ENCODE results near the gene MKLN1.

MKLN1 gene

GRCh38 chr7:131449373-131449902 is 121.8 kb downstream of the MKLN1 start:
- Histone ChIP-seq H3K4me3 (ENCODE audit: low read length) (no peak overlapping the region), H2AK5ac (ENCODE audit: low read length) (no peak overlapping the region), H2BK5ac (ENCODE audit: low read length) (no peak overlapping the region), H3K18ac (ENCODE audit: low read length) (no peak overlapping the region), H4K5ac (ENCODE audit: low read length) (no peak overlapping the region), H2BK120ac (ENCODE audit: low read depth, low read length) (no peak overlapping the region), H4K8ac (ENCODE audit: low read depth, low read length) (no peak overlapping the region), H3K4me1 (ENCODE audit: control insufficient read depth, low read depth, low read length) (no peaks in the 10 kb centered on the region), H3K79me2 (ENCODE audit: control insufficient read depth, insufficient read depth, low read length) (no peaks in the 10 kb centered on the region), H3K4ac (ENCODE audit: low read depth, low read length) (no peak overlapping the region), H3K27me3 (ENCODE audit: insufficient read depth, low read length, poor library complexity) (no peaks in the 10 kb centered on the region), H2BK15ac (replicated peaks; ENCODE audit: low read depth) (no peak overlapping the region), H3K27ac (ENCODE audit: low read depth, low read length) (no peak overlapping the region), H3K23ac (ENCODE audit: low read length) (no peak overlapping the region), H3K4me2 (ENCODE audit: low read length) (no peak overlapping the region), H3K56ac (ENCODE audit: low read length) (no peak overlapping the region), H3K36me3 (ENCODE audit: control insufficient read depth, insufficient read depth, low read length) (no peaks in the 10 kb centered on the region), H3K79me1 (ENCODE audit: low read length) (no peaks in the 10 kb centered on the region), H3K9ac (ENCODE audit: low read length) (no peak overlapping the region)
- no peak for DNase-seq
- no CpG with 5 or more reads among the region's 2 CpGs for WGBS (ENCODE audit: extremely low coverage, insufficient coverage, low lambda C conversion rate)

DNA sequence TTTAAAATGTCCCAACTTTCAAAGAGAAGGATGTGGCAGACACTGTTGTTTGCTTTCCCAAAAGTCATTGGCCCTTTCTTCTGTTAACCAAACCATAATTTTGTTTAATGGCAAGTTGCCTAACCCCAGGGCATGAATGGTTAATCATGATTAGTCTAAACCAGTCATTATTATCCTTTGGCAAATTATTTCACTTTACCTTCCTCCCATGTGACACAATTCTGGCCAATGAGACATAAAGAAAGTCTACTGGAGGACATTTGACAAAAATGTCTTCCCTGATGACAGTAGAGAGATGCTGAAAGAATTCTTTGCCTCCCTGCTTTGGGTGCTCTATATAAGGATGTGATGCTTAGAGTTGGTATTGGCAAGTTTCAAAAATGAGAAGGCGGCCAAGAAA is 126.8 kb downstream of the MKLN1 start:
- H2BK5ac ChIP-seq (ENCODE audit: low read length) = no peak overlapping the region
- DNase-seq = no peak
- no peak overlapping the region for H3K4me2 ChIP-seq (ENCODE audit: low read length)
- WGBS (ENCODE audit: extremely low coverage, insufficient coverage, low lambda C conversion rate) = no CpG with 5 or more reads among the region's 1 CpG
- no peak overlapping the region for H3K27ac ChIP-seq (ENCODE audit: low read depth, low read length)
- no peak overlapping the region for H3K23ac ChIP-seq (ENCODE audit: low read length)
- no peaks in the 10 kb centered on the region for H3K36me3 ChIP-seq (ENCODE audit: control insufficient read depth, insufficient read depth, low read length)
- no peak overlapping the region for H2AK5ac ChIP-seq (ENCODE audit: low read length)
- H3K27me3 ChIP-seq (ENCODE audit: insufficient read depth, low read length, poor library complexity) = no peaks in the 10 kb centered on the region
- H2BK15ac ChIP-seq (replicated peaks; ENCODE audit: low read depth) = no peak overlapping the region
- H3K4me1 ChIP-seq (ENCODE audit: control insufficient read depth, low read depth, low read length) = no peaks in the 10 kb centered on the region
- no peak overlapping the region for H3K56ac ChIP-seq (ENCODE audit: low read length)
- no peak overlapping the region for H3K9ac ChIP-seq (ENCODE audit: low read length)
- no peak overlapping the region for H4K8ac ChIP-seq (ENCODE audit: low read depth, low read length)
- no peak overlapping the region for H3K4ac ChIP-seq (ENCODE audit: low read depth, low read length)
- no peak overlapping the region for H4K5ac ChIP-seq (ENCODE audit: low read length)
- H3K18ac ChIP-seq (ENCODE audit: low read length) = no peak overlapping the region
- H3K79me1 ChIP-seq (ENCODE audit: low read length) = no peaks in the 10 kb centered on the region
- H3K79me2 ChIP-seq (ENCODE audit: control insufficient read depth, insufficient read depth, low read length) = no peaks in the 10 kb centered on the region
- H3K4me3 ChIP-seq (ENCODE audit: low read length) = no peak overlapping the region
- no peak overlapping the region for H2BK120ac ChIP-seq (ENCODE audit: low read depth, low read length)

DNA sequence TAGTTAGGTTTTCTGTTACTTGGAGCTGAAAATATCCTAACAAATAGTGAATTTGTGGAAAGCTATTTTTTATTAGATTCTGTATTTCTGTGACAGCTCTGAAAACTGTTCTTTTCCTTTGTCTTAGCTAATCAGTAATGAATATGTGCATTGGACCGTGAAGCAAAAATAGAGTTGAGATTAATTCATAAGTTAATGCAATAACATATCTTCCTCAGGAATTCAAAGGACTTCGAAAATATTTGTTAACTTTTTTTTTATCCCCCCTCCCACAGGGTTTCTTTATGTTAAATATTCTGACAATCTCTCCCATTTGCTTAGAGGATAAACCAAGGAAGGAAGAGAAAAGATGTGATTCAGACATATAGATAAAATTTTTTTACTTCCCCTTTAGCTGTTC is 127.3 kb downstream of the MKLN1 start:
- Histone ChIP-seq H4K5ac (ENCODE audit: low read length) (no peak overlapping the region), H2BK15ac (replicated peaks; ENCODE audit: low read depth) (no peak overlapping the region), H3K27me3 (ENCODE audit: insufficient read depth, low read length, poor library complexity) (no peaks in the 10 kb centered on the region), H3K4me2 (ENCODE audit: low read length) (no peak overlapping the region), H3K4ac (ENCODE audit: low read depth, low read length) (no peak overlapping the region), H4K8ac (ENCODE audit: low read depth, low read length) (no peak overlapping the region), H3K4me1 (ENCODE audit: control insufficient read depth, low read depth, low read length) (no peaks in the 10 kb centered on the region), H3K79me1 (ENCODE audit: low read length) (no peaks in the 10 kb centered on the region), H3K56ac (ENCODE audit: low read length) (no peak overlapping the region), H3K79me2 (ENCODE audit: control insufficient read depth, insufficient read depth, low read length) (no peaks in the 10 kb centered on the region), H3K27ac (ENCODE audit: low read depth, low read length) (no peak overlapping the region), H3K18ac (ENCODE audit: low read length) (no peak overlapping the region), H3K4me3 (ENCODE audit: low read length) (no peak overlapping the region), H3K9ac (ENCODE audit: low read length) (no peak overlapping the region), H2AK5ac (ENCODE audit: low read length) (no peak overlapping the region), H2BK120ac (ENCODE audit: low read depth, low read length) (no peak overlapping the region), H3K36me3 (ENCODE audit: control insufficient read depth, insufficient read depth, low read length) (no peaks in the 10 kb centered on the region), H2BK5ac (ENCODE audit: low read length) (no peak overlapping the region), H3K23ac (ENCODE audit: low read length) (no peak overlapping the region)
- WGBS (ENCODE audit: extremely low coverage, insufficient coverage, low lambda C conversion rate) = no CpG with 5 or more reads among the region's 2 CpGs
- no peak for DNase-seq

GRCh38 chr7:131455546-131455945 is 127.9 kb downstream of the MKLN1 start:
- DNase-seq = no peak
- H3K56ac ChIP-seq (ENCODE audit: low read length) = no peak overlapping the region
- H3K9ac ChIP-seq (ENCODE audit: low read length) = no peak overlapping the region
- H2BK120ac ChIP-seq (ENCODE audit: low read depth, low read length) = no peak overlapping the region
- H3K4me1 ChIP-seq (ENCODE audit: control insufficient read depth, low read depth, low read length) = no peaks in the 10 kb centered on the region
- H3K79me1 ChIP-seq (ENCODE audit: low read length) = no peaks in the 10 kb centered on the region
- H3K36me3 ChIP-seq (ENCODE audit: control insufficient read depth, insufficient read depth, low read length) = no peaks in the 10 kb centered on the region
- H3K27ac ChIP-seq (ENCODE audit: low read depth, low read length) = no peak overlapping the region
- H3K4me3 ChIP-seq (ENCODE audit: low read length) = no peak overlapping the region
- H3K79me2 ChIP-seq (ENCODE audit: control insufficient read depth, insufficient read depth, low read length) = no peaks in the 10 kb centered on the region
- no peak overlapping the region for H3K18ac ChIP-seq (ENCODE audit: low read length)
- no peak overlapping the region for H4K8ac ChIP-seq (ENCODE audit: low read depth, low read length)
- no peak overlapping the region for H2BK15ac ChIP-seq (replicated peaks; ENCODE audit: low read depth)
- no peak overlapping the region for H2AK5ac ChIP-seq (ENCODE audit: low read length)
- no peak overlapping the region for H2BK5ac ChIP-seq (ENCODE audit: low read length)
- no peaks in the 10 kb centered on the region for H3K27me3 ChIP-seq (ENCODE audit: insufficient read depth, low read length, poor library complexity)
- H3K23ac ChIP-seq (ENCODE audit: low read length) = no peak overlapping the region
- no peak overlapping the region for H3K4me2 ChIP-seq (ENCODE audit: low read length)
- no CpG with 5 or more reads among the region's 7 CpGs for WGBS (ENCODE audit: extremely low coverage, insufficient coverage, low lambda C conversion rate)
- H4K5ac ChIP-seq (ENCODE audit: low read length) = no peak overlapping the region
- H3K4ac ChIP-seq (ENCODE audit: low read depth, low read length) = no peak overlapping the region

DNA sequence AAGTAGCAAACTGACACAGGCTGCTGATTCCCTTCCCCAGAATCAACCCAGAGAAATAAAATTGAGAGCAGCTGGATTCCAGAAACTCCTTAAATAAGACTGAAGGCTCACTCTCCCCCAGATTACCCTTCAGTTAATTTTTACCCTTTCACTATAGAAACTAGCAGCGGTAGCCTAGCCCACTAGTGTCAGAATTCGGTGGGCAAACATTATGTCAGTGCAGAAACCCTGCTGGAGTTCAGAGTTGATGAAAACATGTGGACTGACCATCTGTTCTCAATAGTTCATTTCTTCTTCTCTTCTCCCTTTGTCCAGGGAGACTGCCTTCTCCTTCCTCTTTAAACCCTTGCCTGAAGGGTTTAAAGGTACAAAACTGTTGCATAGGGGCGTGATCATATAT is 128.7 kb downstream of the MKLN1 start:
- H3K56ac ChIP-seq (ENCODE audit: low read length) = no peak overlapping the region
- H3K4me1 ChIP-seq (ENCODE audit: control insufficient read depth, low read depth, low read length) = no peaks in the 10 kb centered on the region
- H3K4me2 ChIP-seq (ENCODE audit: low read length) = no peak overlapping the region
- H3K4me3 ChIP-seq (ENCODE audit: low read length) = no peak overlapping the region
- H2AK5ac ChIP-seq (ENCODE audit: low read length) = no peak overlapping the region
- H2BK5ac ChIP-seq (ENCODE audit: low read length) = no peak overlapping the region
- no peak overlapping the region for H4K8ac ChIP-seq (ENCODE audit: low read depth, low read length)
- no peak overlapping the region for H3K18ac ChIP-seq (ENCODE audit: low read length)
- no CpG with 5 or more reads among the region's 3 CpGs for WGBS (ENCODE audit: extremely low coverage, insufficient coverage, low lambda C conversion rate)
- H3K27ac ChIP-seq (ENCODE audit: low read depth, low read length) = no peak overlapping the region
- H2BK120ac ChIP-seq (ENCODE audit: low read depth, low read length) = no peak overlapping the region
- no peaks in the 10 kb centered on the region for H3K79me1 ChIP-seq (ENCODE audit: low read length)
- H3K36me3 ChIP-seq (ENCODE audit: control insufficient read depth, insufficient read depth, low read length) = no peaks in the 10 kb centered on the region
- H2BK15ac ChIP-seq (replicated peaks; ENCODE audit: low read depth) = no peak overlapping the region
- no peak overlapping the region for H3K9ac ChIP-seq (ENCODE audit: low read length)
- DNase-seq = no peak
- no peak overlapping the region for H3K4ac ChIP-seq (ENCODE audit: low read depth, low read length)
- H3K79me2 ChIP-seq (ENCODE audit: control insufficient read depth, insufficient read depth, low read length) = no peaks in the 10 kb centered on the region
- no peak overlapping the region for H3K23ac ChIP-seq (ENCODE audit: low read length)
- no peak overlapping the region for H4K5ac ChIP-seq (ENCODE audit: low read length)
- no peaks in the 10 kb centered on the region for H3K27me3 ChIP-seq (ENCODE audit: insufficient read depth, low read length, poor library complexity)

DNA sequence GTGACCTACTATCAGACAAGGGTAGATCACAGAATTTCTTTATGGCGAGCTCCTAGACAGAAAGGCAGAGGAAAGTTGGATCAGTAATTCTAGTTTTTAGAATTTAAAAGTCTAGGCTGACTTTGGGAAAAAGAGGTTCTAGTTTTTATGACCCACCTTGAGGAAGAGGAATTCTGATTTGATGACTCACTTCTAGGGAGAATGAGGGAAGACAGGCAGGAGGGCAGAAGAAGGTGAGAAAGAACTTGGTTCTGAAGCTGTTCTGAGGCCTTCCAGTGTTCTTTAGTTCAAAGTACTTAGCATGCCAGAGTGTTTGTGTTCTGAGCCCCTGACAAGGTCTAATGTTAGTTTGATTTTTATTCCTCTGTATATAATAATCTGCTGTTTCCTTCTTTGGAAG is 131.6 kb downstream of the MKLN1 start:
- H3K4me1 ChIP-seq (ENCODE audit: control insufficient read depth, low read depth, low read length) = no peaks in the 10 kb centered on the region
- H3K27me3 ChIP-seq (ENCODE audit: insufficient read depth, low read length, poor library complexity) = no peaks in the 10 kb centered on the region
- no peak overlapping the region for H2BK5ac ChIP-seq (ENCODE audit: low read length)
- WGBS (ENCODE audit: extremely low coverage, insufficient coverage, low lambda C conversion rate) = no CpG with 5 or more reads among the region's 1 CpG
- DNase-seq = peak; percentile 73
- no peak overlapping the region for H2BK15ac ChIP-seq (replicated peaks; ENCODE audit: low read depth)
- H3K4me3 ChIP-seq (ENCODE audit: low read length) = no peak overlapping the region
- H4K8ac ChIP-seq (ENCODE audit: low read depth, low read length) = no peak overlapping the region
- no peak overlapping the region for H2AK5ac ChIP-seq (ENCODE audit: low read length)
- no peak overlapping the region for H4K5ac ChIP-seq (ENCODE audit: low read length)
- H3K36me3 ChIP-seq (ENCODE audit: control insufficient read depth, insufficient read depth, low read length) = no peaks in the 10 kb centered on the region
- no peak overlapping the region for H3K4me2 ChIP-seq (ENCODE audit: low read length)
- H2BK120ac ChIP-seq (ENCODE audit: low read depth, low read length) = no peak overlapping the region
- no peak overlapping the region for H3K23ac ChIP-seq (ENCODE audit: low read length)
- no peak overlapping the region for H3K4ac ChIP-seq (ENCODE audit: low read depth, low read length)
- H3K79me2 ChIP-seq (ENCODE audit: control insufficient read depth, insufficient read depth, low read length) = no peaks in the 10 kb centered on the region
- no peak overlapping the region for H3K18ac ChIP-seq (ENCODE audit: low read length)
- H3K79me1 ChIP-seq (ENCODE audit: low read length) = no peaks in the 10 kb centered on the region
- H3K9ac ChIP-seq (ENCODE audit: low read length) = no peak overlapping the region
- H3K27ac ChIP-seq (ENCODE audit: low read depth, low read length) = no peak overlapping the region
- H3K56ac ChIP-seq (ENCODE audit: low read length) = no peak overlapping the region
